B cell (primary cell): ENCODE results near the gene LCE3C. TPM values are rescaled to one million over a fixed set of nuclear protein-coding genes. Genes with fewer than 3 reads are reported as not detected.

ENCODE experiments used
- ATAC-seq: fragments of 200-7000 bp; cut with Tn5 transposase; one replicate; pipeline ENCODE4 v1.10.0; 2021; ENCODE audit warnings: low read depth, mild to moderate bottlenecking, moderate number of reproducible peaks, moderate library complexity
- CTCF ChIA-PET: fragments of 350-600 bp; sonication (Branson Sonifier 250); formaldehyde crosslinking; loops from one replicate; lab custom pipeline; 2021; ENCODE audit warnings: antibody characterized with exemption, inconsistent platforms; lab: Charles Lee
- POLR2A ChIA-PET: fragments of 350-600 bp; sonication (Branson Sonifier 250); formaldehyde crosslinking; loops from one replicate; lab custom pipeline; 2021; ENCODE audit warnings: antibody characterized with exemption; lab: Charles Lee
- DNase-seq: peaks from one replicate; pipeline ENCODE4 v3.0.0; 2013
- H2AFZ ChIP-seq: 2 replicates; pipeline ENCODE4 v1.6.1; 2012; ENCODE audit warnings: mild to moderate bottlenecking, low read depth, low read length; ENCODE audit not compliant: insufficient read depth, poor library complexity, severe bottlenecking
- H3K27ac ChIP-seq, 2 donors: 1 replicate in 1 of 2; 2 replicates in 1 of 2; pipeline ENCODE4 v1.5.1; 2012 to 2013; ENCODE audit warnings: low read length in 2 of 2, mild to moderate bottlenecking in 2 of 2, moderate library complexity in 1 of 2
- H3K27me3 ChIP-seq, 4 experiments: fragments of 200-600 bp in 1 of 4; sonication (generic) in 1 of 4; replicated peaks in 1 of 4; 1 replicate in 2 of 4; 2 replicates in 2 of 4; pipeline versions ENCODE4 v1.6.1 to v1.7.0; 2013 to 2016; ENCODE audit warnings: low read length in 3 of 4, mild to moderate bottlenecking in 2 of 4, mixed read lengths in 1 of 4, moderate library complexity in 1 of 4; ENCODE audit not compliant: insufficient read depth in 4 of 4, control insufficient read depth in 3 of 4; ENCODE audit errors: control extremely low read depth in 1 of 4
- H3K36me3 ChIP-seq, 2 experiments: replicated peaks in 1 of 2; 1 replicate in 1 of 2; 2 replicates in 1 of 2; pipeline versions ENCODE4 v1.6.1 to v1.7.1; 2013; ENCODE audit warnings: low read length in 1 of 2; ENCODE audit not compliant: insufficient read depth in 2 of 2, control insufficient read depth in 1 of 2; ENCODE audit errors: control extremely low read depth in 1 of 2, extremely low read depth in 1 of 2
- H3K4me1 ChIP-seq, 2 donors: fragments of 200-600 bp in 1 of 2; sonication (generic) in 1 of 2; 1 replicate in 1 of 2; 2 replicates in 1 of 2; pipeline versions ENCODE4 v1.5.1 to v1.6.1; 2013 to 2017; ENCODE audit warnings: low read length in 2 of 2; ENCODE audit not compliant: control insufficient read depth in 2 of 2, insufficient read depth in 2 of 2
- H3K4me2 ChIP-seq: replicated peaks from 2 replicates; pipeline ENCODE3; 2012; ENCODE audit warnings: mild to moderate bottlenecking, low read depth, low read length; ENCODE audit not compliant: poor library complexity, severe bottlenecking
- H3K4me3 ChIP-seq, 5 experiments: fragments of 200-600 bp in 1 of 5; sonication (generic) in 1 of 5; 1 replicate in 3 of 5; 2 replicates in 2 of 5; pipeline versions ENCODE4 v1.5.1 to v1.7.0; 2011 to 2016; ENCODE audit warnings: low read length in 4 of 5, mild to moderate bottlenecking in 4 of 5, low read depth in 2 of 5, control low read depth in 1 of 5, moderate library complexity in 1 of 5; ENCODE audit not compliant: insufficient read depth in 1 of 5; ENCODE audit errors: control extremely low read depth in 1 of 5, extremely low read depth in 1 of 5
- H3K79me2 ChIP-seq: fragments of 200-600 bp; sonication (generic); one replicate; pipeline ENCODE4 v1.6.0; 2016; ENCODE audit warnings: low read length; ENCODE audit not compliant: control insufficient read depth, insufficient read depth
- H3K9ac ChIP-seq: fragments of 200-600 bp; sonication (generic); 2 replicates; pipeline ENCODE4 v1.6.1; 2017; ENCODE audit warnings: mild to moderate bottlenecking, low read length, moderate library complexity
- H3K9me3 ChIP-seq, 3 donors: one replicate each; pipeline versions ENCODE4 v1.6.1 to v1.7.1; 2013; ENCODE audit warnings: low read length in 2 of 3; ENCODE audit not compliant: control insufficient read depth in 2 of 3, insufficient read depth in 1 of 3; ENCODE audit errors: control extremely low read depth in 1 of 3
- H4K20me1 ChIP-seq: 2 replicates; pipeline ENCODE4 v1.6.0; 2012; ENCODE audit warnings: mild to moderate bottlenecking, low read length; ENCODE audit not compliant: insufficient read depth, control insufficient read depth, poor library complexity, severe bottlenecking
- H3K27ac Mint-ChIP-seq: one replicate; pipeline ENCODE4 v1.8.0; 2021; ENCODE audit warnings: mixed read lengths
- H3K27me3 Mint-ChIP-seq: one replicate; pipeline ENCODE4 v1.8.0; 2021; ENCODE audit warnings: mixed read lengths
- H3K4me1 Mint-ChIP-seq: one replicate; pipeline ENCODE4 v1.8.0; 2021; ENCODE audit warnings: mixed read lengths
- H3K4me3 Mint-ChIP-seq: one replicate; pipeline ENCODE4 v1.8.0; 2021; ENCODE audit warnings: mixed read lengths
- H3K9me3 Mint-ChIP-seq: one replicate; pipeline ENCODE4 v1.8.0; 2022; ENCODE audit warnings: mixed read lengths; ENCODE audit not compliant: insufficient read depth
- CTCF ChIP-seq: fragments of 200-600 bp; IDR thresholded peaks from one replicate; pipeline ENCODE4 v1.8.0; 2022; ENCODE audit warnings: antibody characterized with exemption, mild to moderate bottlenecking
- EZH2 ChIP-seq: IDR thresholded peaks from 2 replicates; pipeline ENCODE4 v1.6.1; 2012; ENCODE audit warnings: borderline replicate concordance, low read depth, mild to moderate bottlenecking, moderate library complexity, low read length; ENCODE audit not compliant: insufficient read depth, poor library complexity, severe bottlenecking
- WGBS: methylation state at CpG from one replicate; pipeline ENCODE4 v1.1.5; 2013; ENCODE audit warnings: missing lambda C conversion rate; ENCODE audit not compliant: insufficient coverage; 5-methylcytosine and 5-hydroxymethylcytosine counted together
- intact Hi-C: fragments of 100-400 bp; cut with micrococcal nuclease; formaldehyde crosslinking; loops from one replicate; pipeline ENCODE4 v1.10.0; 2022
- polyA plus RNA-seq: library from polyadenylated mRNA; depleted of rRNA; stranded (reverse); fragments of >200 nt; gene quantifications from 2 replicates; pipeline ENCODE4 v1.2.3, GENCODE V29; 2012
- small RNA-seq: library from RNA; depleted of rRNA; stranded (forward); fragments of <200 nt; gene quantifications from one replicate; pipeline ENCODE3, GENCODE V24; 2012; ENCODE audit warnings: low replicate concordance, low read depth; ENCODE audit not compliant: insufficient read length
- total RNA-seq, 2 donors: library from RNA; stranded (reverse); fragments of 120-200 nt in 1 of 2; gene quantifications; 1 replicate in 1 of 2; 2 replicates in 1 of 2; pipeline versions ENCODE4 v1.2.3 to v1.2.4, GENCODE V29; 2013 to 2022

The LCE3C gene
- total and polyA plus RNA-seq, 2 donors (not counting 1 experiment from before 2014, with no cell fraction given), result not detected

GRCh38 chr1:152645146-152645545 is 45.1 kb downstream of the LCE3C start:
- Mint-ChIP-seq H3K4me1 (no peaks in the 10 kb centered on the region), H3K27ac (no peak overlapping the region), H3K4me3 (no peak overlapping the region), H3K27me3 (peaks cover 37% of the 10 kb centered on the region), H3K9me3 (no peaks in the 10 kb centered on the region)
- Histone ChIP-seq H4K20me1 (no peaks in the 10 kb centered on the region), H3K4me2 (no peak overlapping the region), H3K4me1 (no peaks in the 10 kb centered on the region), H3K27ac (no peak overlapping the region), H3K4me3 (no peak overlapping the region), H3K27me3 (peaks cover 0 to 6% (median 1%) of the 10 kb centered on the region in 4 experiments), H3K9me3 (no peaks in the 10 kb centered on the region), H3K79me2 (no peaks in the 10 kb centered on the region), H3K36me3 (no peaks in the 10 kb centered on the region), H3K9ac (no peak overlapping the region), H2AFZ (no peak overlapping the region)
- 100% methylated on average over 1 of the region's 3 CpGs for WGBS
- ChIA-PET CTCF (no interaction called here), POLR2A (no interaction called here)
- ATAC-seq (no peak), DNase-seq (no peak)
- TF ChIP-seq EZH2, result no peak
- no peak for TF ChIP-seq CTCF
- intact Hi-C loops, result no loop called here

- no peak overlapping the region for H3K9ac ChIP-seq
- no peaks in the 10 kb centered on the region for H3K4me1 Mint-ChIP-seq
- no peak overlapping the region for H2AFZ ChIP-seq
- H3K27ac Mint-ChIP-seq, result no peak overlapping the region
- intact Hi-C loops, result no loop called here
- H4K20me1 ChIP-seq, result no peaks in the 10 kb centered on the region
- H3K9me3 Mint-ChIP-seq, result no peaks in the 10 kb centered on the region
- H3K27me3 Mint-ChIP-seq, result peaks cover 34% of the 10 kb centered on the region
- H3K9me3 ChIP-seq, result no peaks in the 10 kb centered on the region
- no peak overlapping the region for H3K4me2 ChIP-seq
- no peaks in the 10 kb centered on the region for H3K79me2 ChIP-seq
- TF ChIP-seq CTCF (no peak), EZH2 (no peak)
- peaks cover 0 to 10% (median 1%) of the 10 kb centered on the region in 4 experiments for H3K27me3 ChIP-seq
- POLR2A ChIA-PET, result no interaction called here
- H3K4me3 ChIP-seq, result no peak overlapping the region
- ATAC-seq, result no peak
- no peak overlapping the region for H3K4me3 Mint-ChIP-seq
- H3K27ac ChIP-seq, result no peak overlapping the region
- H3K36me3 ChIP-seq, result no peaks in the 10 kb centered on the region
- no peaks in the 10 kb centered on the region for H3K4me1 ChIP-seq
- CTCF ChIA-PET, result no interaction called here
- DNase-seq, result no peak
Measured at GRCh38 chr1:152646656-152647055, 46.6 kb downstream of the LCE3C start.

Small RNAs within 50 kb of the gene (small RNA-seq; reads per million reads assigned to genes)
- gene LCE3A (not detected), gene LCE3B (not detected)

Other genes starting within 250 kb of the LCE3C start
- not detected in 2 replicates for gene FLG2, start 240.2 kb upstream of the LCE3C start, total RNA-seq
- not detected in 2 replicates for gene FLG2, start 240.2 kb upstream of the LCE3C start, polyA plus RNA-seq
- not detected in 2 replicates for gene CRNN, start 186.0 kb upstream of the LCE3C start, total RNA-seq
- gene CRNN, start 186.0 kb upstream of the LCE3C start, polyA plus RNA-seq, result not detected in 2 replicates
- gene LCE5A, start 89.4 kb upstream of the LCE3C start, total RNA-seq, result not detected in 2 replicates
- not detected in 2 replicates for gene LCE5A, start 89.4 kb upstream of the LCE3C start, polyA plus RNA-seq
- not detected in 2 replicates for gene CRCT1, start 85.8 kb upstream of the LCE3C start, total RNA-seq
- gene CRCT1, start 85.8 kb upstream of the LCE3C start, polyA plus RNA-seq, result not detected in 2 replicates
- not detected in 2 replicates for gene LCE3E, start 33.5 kb upstream of the LCE3C start, total RNA-seq
- gene LCE3E, start 33.5 kb upstream of the LCE3C start, polyA plus RNA-seq, result not detected in 2 replicates
- gene LCE3D, start 19.7 kb upstream of the LCE3C start, total RNA-seq, result not detected in 2 replicates
- not detected in 2 replicates for gene LCE3D, start 19.7 kb upstream of the LCE3C start, polyA plus RNA-seq
- not detected in 2 replicates for gene LCE3B, start 13.6 kb downstream of the LCE3C start, total RNA-seq
- not detected in 2 replicates for gene LCE3B, start 13.6 kb downstream of the LCE3C start, polyA plus RNA-seq
- gene LCE3A, start 22.9 kb downstream of the LCE3C start, total RNA-seq, result not detected in 2 replicates
- gene LCE3A, start 22.9 kb downstream of the LCE3C start, polyA plus RNA-seq, result not detected in 2 replicates
- gene LCE2D, start 63.1 kb downstream of the LCE3C start, total RNA-seq, result not detected in 2 replicates
- gene LCE2D, start 63.1 kb downstream of the LCE3C start, polyA plus RNA-seq, result not detected in 2 replicates
- gene LCE2C, start 75.0 kb downstream of the LCE3C start, total RNA-seq, result not detected in 2 replicates
- gene LCE2C, start 75.0 kb downstream of the LCE3C start, polyA plus RNA-seq, result not detected in 2 replicates
- not detected in 2 replicates for gene LCE2B, start 85.9 kb downstream of the LCE3C start, total RNA-seq
- gene LCE2B, start 85.9 kb downstream of the LCE3C start, polyA plus RNA-seq, result not detected in 2 replicates
- not detected in 2 replicates for gene LCE2A, start 98.1 kb downstream of the LCE3C start, total RNA-seq
- not detected in 2 replicates for gene LCE2A, start 98.1 kb downstream of the LCE3C start, polyA plus RNA-seq
- not detected in 2 replicates for gene LCE4A, start 107.9 kb downstream of the LCE3C start, total RNA-seq
- not detected in 2 replicates for gene LCE4A, start 107.9 kb downstream of the LCE3C start, polyA plus RNA-seq
- not detected in 2 replicates for gene KPRP, start 157.8 kb downstream of the LCE3C start, total RNA-seq
- not detected in 2 replicates for gene KPRP, start 157.8 kb downstream of the LCE3C start, polyA plus RNA-seq
- not detected in 2 replicates for gene LCE1F, start 174.9 kb downstream of the LCE3C start, total RNA-seq
- gene LCE1F, start 174.9 kb downstream of the LCE3C start, polyA plus RNA-seq, result not detected in 2 replicates
- not detected in 2 replicates for gene LCE1E, start 186.0 kb downstream of the LCE3C start, total RNA-seq
- gene LCE1E, start 186.0 kb downstream of the LCE3C start, polyA plus RNA-seq, result not detected in 2 replicates
- not detected in 2 replicates for gene LCE1D, start 196.5 kb downstream of the LCE3C start, total RNA-seq
- not detected in 2 replicates for gene LCE1D, start 196.5 kb downstream of the LCE3C start, polyA plus RNA-seq
- not detected in 2 replicates for gene LCE1C, start 206.4 kb downstream of the LCE3C start, total RNA-seq
- gene LCE1C, start 206.4 kb downstream of the LCE3C start, polyA plus RNA-seq, result not detected in 2 replicates
- not detected in 2 replicates for gene LCE1B, start 211.7 kb downstream of the LCE3C start, total RNA-seq
- not detected in 2 replicates for gene LCE1B, start 211.7 kb downstream of the LCE3C start, polyA plus RNA-seq
- not detected in 2 replicates for gene LCE1A, start 227.2 kb downstream of the LCE3C start, total RNA-seq
- gene LCE1A, start 227.2 kb downstream of the LCE3C start, polyA plus RNA-seq, result not detected in 2 replicates
- not detected in 2 replicates for gene LCE6A, start 242.6 kb downstream of the LCE3C start, total RNA-seq
- gene LCE6A, start 242.6 kb downstream of the LCE3C start, polyA plus RNA-seq, result not detected in 2 replicates